Left lobe of liver (tissue), 2 donors: ENCODE results near the gene KLHL12. TPM values are rescaled to one million over a fixed set of nuclear protein-coding genes. Genes with fewer than 3 reads are reported as not detected.

ENCODE experiments used
- ATAC-seq: fragments of 200-7000 bp; cut with Tn5 transposase; one replicate; pipeline ENCODE4 v1.9.1; 2020; ENCODE audit warnings: mild to moderate bottlenecking, moderate library complexity
- DNase-seq: peaks from one replicate; pipeline ENCODE4 v3.0.0-alpha.2; 2020; ENCODE audit warnings: low spot score
- total RNA-seq: library from RNA; stranded (reverse); gene quantifications from one replicate; pipeline ENCODE4 v1.2.1, GENCODE V29; 2021
- donor health status: DM: no; HTN: no; CAD: no; lungs with moderate emphysema.
- donor health status: DM: no; HTN: yes; CAD: no.

Gene KLHL12
- total RNA-seq, 1 donor from 2014 or later, result 12.3 TPM

DNA sequence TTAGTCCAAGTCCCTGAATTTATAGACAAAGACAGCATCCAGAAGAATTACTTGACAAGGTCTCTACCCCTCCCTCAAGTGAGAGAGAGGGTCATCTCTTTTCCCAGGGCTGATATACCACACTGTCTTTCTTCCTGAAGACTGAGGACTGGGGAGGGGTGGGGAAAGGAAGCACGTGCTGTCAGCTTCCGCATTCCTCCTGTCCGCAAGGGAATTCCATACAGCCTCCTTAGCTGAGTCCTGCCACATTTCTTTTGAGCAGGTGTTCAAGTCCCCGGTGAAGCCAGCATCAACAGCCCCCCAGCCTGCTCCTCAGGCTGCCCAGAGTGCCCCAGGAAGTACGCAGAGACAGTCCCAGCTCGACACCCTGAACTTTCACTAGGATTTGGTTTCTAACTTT is 82.1 kb downstream of the KLHL12 start:
- ATAC-seq (no peak), DNase-seq (no peak)

DNA sequence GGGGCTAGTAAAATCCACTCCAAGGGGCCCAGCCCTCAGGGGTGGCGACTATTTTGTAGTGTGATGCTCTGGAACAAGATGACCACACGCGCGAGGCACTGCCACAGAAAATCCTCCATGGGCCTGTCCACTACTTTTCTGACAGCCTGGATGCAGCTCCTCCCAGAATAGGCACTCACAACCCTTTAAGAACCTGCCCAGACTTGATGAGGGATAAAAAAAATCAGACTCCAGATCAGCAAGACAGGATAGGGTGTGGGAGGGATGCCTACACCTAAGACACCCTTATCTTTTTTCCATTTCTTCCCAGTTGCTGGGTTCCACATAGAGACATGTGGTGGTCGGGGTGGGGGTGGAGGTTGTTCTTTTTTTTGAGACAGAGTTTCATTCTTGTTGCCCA is 82.8 kb downstream of the KLHL12 start:
- ATAC-seq (no peak), DNase-seq (no peak)

DNA sequence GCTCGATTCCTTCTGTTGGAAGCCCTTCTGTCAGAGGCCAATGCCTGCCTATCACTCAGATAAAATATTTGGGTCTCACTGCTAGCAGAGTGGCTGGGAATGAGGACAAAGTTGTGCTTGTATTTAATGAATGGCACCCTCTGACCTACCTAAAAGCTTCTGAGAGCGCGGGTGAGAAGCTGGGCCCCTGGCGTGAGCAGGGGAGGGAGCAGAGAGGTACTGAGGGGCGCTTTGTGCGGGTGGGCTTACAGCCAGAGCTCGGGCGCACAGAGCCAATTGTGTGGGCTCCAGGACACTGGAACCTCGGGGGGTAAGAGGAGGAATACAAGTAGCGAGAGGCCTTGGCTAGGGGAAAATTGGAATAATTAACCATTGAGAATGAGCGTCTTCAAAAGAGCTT is 84.0 kb downstream of the KLHL12 start:
- ATAC-seq (no peak), DNase-seq (no peak)

Other genes starting within 250 kb of the KLHL12 start
- gene SYT2, start 216.8 kb downstream of the KLHL12 start, total RNA-seq, result not detected
- gene KDM5B, start 118.8 kb downstream of the KLHL12 start, total RNA-seq, result 17.1 TPM
- gene PCAT6, start 116.3 kb downstream of the KLHL12 start, total RNA-seq, result 0.65 TPM
- 4.6 TPM for gene RABIF, start 38.1 kb downstream of the KLHL12 start, total RNA-seq
- gene ADIPOR1, start 31.1 kb upstream of the KLHL12 start, total RNA-seq, result 58.9 TPM
- 34.7 TPM for gene CYB5R1, start 40.0 kb upstream of the KLHL12 start, total RNA-seq
- gene TMEM183A, start 80.1 kb upstream of the KLHL12 start, total RNA-seq, result 30.1 TPM
- 0.78 TPM for gene PPFIA4, start 99.3 kb upstream of the KLHL12 start, total RNA-seq
- gene MYOG, start 158.8 kb upstream of the KLHL12 start, total RNA-seq, result not detected
- 0.53 TPM for gene ADORA1, start 200.5 kb upstream of the KLHL12 start, total RNA-seq
- gene MYBPH, start 248.6 kb upstream of the KLHL12 start, total RNA-seq, result not detected